ENCODE measurements around the gene STK26. TPM values are rescaled to one million over a fixed set of nuclear protein-coding genes. Genes with fewer than 3 reads are reported as not detected.
"Not testable (repeated sequence)": the region's sequence is repeated elsewhere in the genome, so short reads cannot be mapped to it uniquely, and the experiment has no call there.

The STK26 gene
- total RNA-seq, 1 experiment from 2014 or later: 26.3 TPM

GRCh38 chrX:132093239-132093860 lies 70.2 kb downstream of the STK26 start:
- DNase-seq (ENCODE audit: low read depth): no peak

- DNase-seq (ENCODE audit: low read depth): peak; percentile 11
Measured at GRCh38 chrX:132094164-132094563, 71.1 kb downstream of the STK26 start.

GRCh38 chrX:132098704-132099103 lies 75.6 kb downstream of the STK26 start:
- not testable (repeated sequence) for DNase-seq (ENCODE audit: low read depth)

DNA sequence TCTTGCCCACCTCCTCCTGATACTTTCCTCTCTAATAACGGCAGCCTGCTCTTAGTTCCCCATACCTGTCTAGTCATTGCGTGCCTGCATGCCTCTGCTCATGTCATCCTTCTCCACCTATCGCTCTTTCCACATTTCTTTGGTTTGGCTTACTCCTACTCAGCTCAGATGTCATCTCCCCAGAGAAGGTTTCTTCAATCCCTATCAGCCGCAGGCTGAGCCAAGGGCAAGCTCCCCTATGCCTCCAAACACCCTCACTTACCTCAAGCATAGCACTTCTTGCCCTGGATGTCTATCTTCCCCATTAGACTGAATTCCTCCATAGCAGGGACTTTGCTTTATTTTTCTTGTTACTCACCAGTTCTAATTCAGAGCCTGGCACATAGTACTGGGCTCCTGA lies 78.1 kb downstream of the STK26 start:
- no peak for DNase-seq (ENCODE audit: low read depth)

DNA sequence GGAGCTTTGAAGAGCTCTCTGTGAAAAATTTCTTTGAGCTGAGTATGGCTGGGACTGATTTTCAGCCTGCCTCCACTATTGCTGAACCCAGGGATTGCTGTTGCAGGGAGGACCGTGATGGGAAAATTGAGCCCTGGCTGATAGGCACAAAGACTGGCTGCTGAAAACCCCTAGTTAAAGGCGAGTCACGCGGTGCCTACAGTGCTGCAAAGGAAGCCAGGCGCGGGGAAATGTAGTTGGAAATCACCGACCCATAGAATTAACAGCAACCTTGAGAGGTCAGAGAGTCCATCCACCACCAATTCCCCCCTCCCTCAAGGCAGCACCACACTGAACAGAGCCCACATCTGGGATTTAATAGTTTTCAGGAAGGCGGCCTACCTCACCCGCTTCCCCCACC lies 78.7 kb downstream of the STK26 start:
- no peak for DNase-seq (ENCODE audit: low read depth)

DNA sequence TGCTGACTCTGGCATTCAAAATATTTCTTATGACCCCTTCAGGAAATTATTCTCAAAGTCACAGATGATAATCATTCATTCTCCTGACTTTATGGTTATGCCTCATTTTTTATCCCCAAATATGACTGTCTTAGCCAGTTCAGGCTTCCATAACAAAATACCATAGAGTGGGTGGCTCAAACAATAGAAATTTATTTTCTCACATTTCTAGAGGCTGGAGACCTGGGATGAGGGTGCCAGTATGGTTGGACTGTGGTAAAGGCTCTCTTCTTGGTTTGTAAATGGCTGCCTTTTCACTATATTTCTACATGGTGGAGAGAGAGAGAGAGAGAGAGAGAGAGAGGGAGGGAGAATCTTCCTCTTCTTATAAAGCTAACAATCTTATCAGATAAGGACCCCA lies 84.2 kb downstream of the STK26 start:
- DNase-seq (ENCODE audit: low read depth): no peak

GRCh38 chrX:132114607-132115006 lies 91.5 kb downstream of the STK26 start:
- no peak for DNase-seq (ENCODE audit: low read depth)

GRCh38 chrX:132115792-132116191 lies 92.7 kb downstream of the STK26 start:
- no peak for DNase-seq (ENCODE audit: low read depth)

GRCh38 chrX:132118358-132118757 lies 95.3 kb downstream of the STK26 start:
- DNase-seq (ENCODE audit: low read depth): no peak

GRCh38 chrX:132119283-132119682 lies 96.2 kb downstream of the STK26 start:
- peak; percentile 33 for DNase-seq (ENCODE audit: low read depth)

GRCh38 chrX:132119821-132120515 lies 96.9 kb downstream of the STK26 start:
- no peak for DNase-seq (ENCODE audit: low read depth)

- no peak for DNase-seq (ENCODE audit: low read depth)
Measured at GRCh38 chrX:132120913-132121312, 97.8 kb downstream of the STK26 start.

Other genes with a start within 250 kb of the STK26 start
- not detected in 2 replicates for gene FRMD7, start 104.7 kb downstream of the STK26 start, total RNA-seq (2014; rRNA removed; shearing (Covaris generic))
- 10.4 and 14.8 TPM in 2 replicates for gene RAP2C, start 196.1 kb downstream of the STK26 start, total RNA-seq (2014; rRNA removed; shearing (Covaris generic))